Vagina (tissue), 2 donors: ENCODE data around the gene CFHR5. TPM values are rescaled to one million over a fixed set of nuclear protein-coding genes. Genes with fewer than 3 reads are reported as not detected.
"Not testable (repeated sequence)": the region's sequence is repeated elsewhere in the genome, so short reads cannot be mapped to it uniquely, and the experiment has no call there.

Experiments used
- DNase-seq, 2 donors: peaks; one replicate each; pipeline ENCODE4 v3.0.0-alpha.2; 2017; ENCODE audit errors: extremely low spot score in 2 of 2
- H3K27ac ChIP-seq: fragments of 200-600 bp; sonication (generic); one replicate; pipeline ENCODE4 v1.5.1; 2019
- H3K27me3 ChIP-seq: fragments of 200-600 bp; sonication (generic); one replicate; pipeline ENCODE4 v1.5.1; 2019
- H3K36me3 ChIP-seq, 2 donors: fragments of 200-600 bp; sonication (generic); one replicate each; pipeline ENCODE4 v1.5.1; 2017 to 2019
- H3K4me1 ChIP-seq: fragments of 200-600 bp; sonication (generic); one replicate; pipeline ENCODE4 v1.5.1; 2019
- H3K4me3 ChIP-seq, 2 donors: fragments of 200-600 bp; sonication (generic); 1 replicate in 1 of 2; 2 replicates in 1 of 2; pipeline ENCODE4 v1.5.1; 2016 to 2019
- H3K9me3 ChIP-seq: fragments of 200-600 bp; sonication (generic); one replicate; pipeline ENCODE4 v1.5.1; 2019
- CTCF ChIP-seq, 3 experiments: fragments of 450-650 bp in 2 of 3; fragments of 200-600 bp in 1 of 3; sonication (generic) in 1 of 3; IDR thresholded peaks; one replicate each; pipeline ENCODE4 v1.5.1; 2017 to 2019; ENCODE audit warnings: antibody characterized with exemption in 3 of 3, mild to moderate bottlenecking in 2 of 3, moderate library complexity in 2 of 3
- POLR2A ChIP-seq, 2 donors: fragments of 450-650 bp; IDR thresholded peaks; one replicate each; pipeline ENCODE4 v1.6.1; 2017; ENCODE audit warnings: antibody characterized with exemption in 2 of 2, mild to moderate bottlenecking in 2 of 2, moderate library complexity in 2 of 2
- POLR2AphosphoS5 ChIP-seq, 2 donors: sonication (generic); formaldehyde crosslinking; IDR thresholded peaks; one replicate each; pipeline ENCODE4 v1.9.0; 2017; ENCODE audit warnings: antibody characterized with exemption in 2 of 2, mild to moderate bottlenecking in 2 of 2, low read depth in 1 of 2; ENCODE audit not compliant: insufficient read depth in 1 of 2
- intact Hi-C: fragments of 100-400 bp; cut with DNase I; formaldehyde crosslinking; loops from one replicate; pipeline ENCODE4 v1.15.1; 2023
- total RNA-seq: library from RNA; depleted of rRNA; stranded (reverse); fragments of >200 nt; gene quantifications from one replicate; pipeline ENCODE4 v1.2.3, GENCODE V29; 2016

CFHR5 gene
- total RNA-seq, 1 donor from 2014 or later: not detected

DNA sequence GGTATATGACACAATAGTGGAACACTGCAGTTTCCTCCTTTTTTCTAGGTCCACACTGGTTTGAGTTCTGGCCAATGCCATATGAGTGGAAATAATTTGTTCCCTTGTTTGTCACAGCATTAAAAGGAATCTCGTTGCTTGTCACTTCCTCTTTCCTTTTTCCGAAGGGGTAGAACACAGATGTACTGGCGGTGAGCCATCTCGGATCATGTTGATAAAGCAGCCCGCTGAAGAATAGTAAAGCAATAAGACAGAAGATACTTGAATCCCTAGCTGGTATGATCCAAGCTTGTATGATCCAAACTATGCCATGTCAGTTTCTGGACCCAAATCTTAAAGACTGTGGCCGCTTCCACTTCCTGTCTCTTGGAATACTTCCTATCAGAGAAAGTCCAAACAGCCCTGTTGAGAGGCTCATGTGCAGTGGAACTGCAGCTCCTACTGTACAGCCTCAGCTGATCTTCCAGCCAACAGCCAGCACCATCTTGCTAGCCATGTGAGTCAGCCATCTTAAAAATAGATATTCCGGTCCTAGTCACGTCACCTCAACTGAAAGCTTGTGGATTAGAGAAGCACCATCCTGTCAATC lies 40.3 kb downstream of the CFHR5 start:
- Histone ChIP-seq H3K9me3 (no peaks in the 10 kb centered on the region), H3K4me3 (no peak overlapping the region), H3K27ac (no peak overlapping the region), H3K27me3 (no peaks in the 10 kb centered on the region), H3K36me3 (no peaks in the 10 kb centered on the region), H3K4me1 (no peaks in the 10 kb centered on the region)
- DNase-seq: no peak
- intact Hi-C loops: no loop called here
- TF ChIP-seq POLR2A (IDR thresholded peaks at IDR 0.05) (no peak), CTCF (IDR thresholded peaks at IDR 0.05) (no peak), POLR2AphosphoS5 (IDR thresholded peaks at IDR 0.05; ENCODE audit: insufficient read depth in 1 of 2, low read depth in 1 of 2) (no peak)

GRCh38 chr1:197021716-197022115 lies 44.4 kb downstream of the CFHR5 start:
- H3K9me3 ChIP-seq: no peaks in the 10 kb centered on the region
- no peak overlapping the region for H3K4me3 ChIP-seq
- intact Hi-C loops: no loop called here
- DNase-seq: no peak
- no peaks in the 10 kb centered on the region for H3K27me3 ChIP-seq
- H3K27ac ChIP-seq: no peak overlapping the region
- TF ChIP-seq POLR2A (IDR thresholded peaks at IDR 0.05) (no peak), POLR2AphosphoS5 (IDR thresholded peaks at IDR 0.05; ENCODE audit: insufficient read depth in 1 of 2, low read depth in 1 of 2) (no peak), CTCF (IDR thresholded peaks at IDR 0.05) (no peak)
- no peaks in the 10 kb centered on the region for H3K4me1 ChIP-seq
- H3K36me3 ChIP-seq: no peaks in the 10 kb centered on the region

DNA sequence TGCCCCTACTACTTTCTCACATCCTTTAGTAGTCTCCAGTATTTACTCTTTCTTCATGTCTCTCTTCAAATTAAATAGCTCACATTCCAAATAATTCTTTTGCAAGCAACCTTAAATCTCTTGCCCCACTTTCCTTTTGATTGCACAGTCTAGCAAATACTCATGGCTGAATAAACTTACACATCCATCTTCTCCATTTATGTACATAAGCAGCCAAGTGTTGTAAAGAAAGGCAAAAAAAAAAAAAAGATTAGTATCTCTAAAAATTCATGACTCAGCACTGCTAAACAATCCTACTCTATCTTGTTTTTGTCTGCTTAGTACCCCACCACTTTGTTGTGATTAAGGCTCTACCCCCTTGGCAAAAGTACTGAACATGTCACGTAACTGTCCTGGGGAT lies 47.1 kb downstream of the CFHR5 start:
- Histone ChIP-seq H3K27ac (no peak overlapping the region), H3K27me3 (no peaks in the 10 kb centered on the region), H3K9me3 (no peaks in the 10 kb centered on the region), H3K4me1 (no peaks in the 10 kb centered on the region), H3K36me3 (no peaks in the 10 kb centered on the region), H3K4me3 (no peak overlapping the region)
- TF ChIP-seq POLR2A (IDR thresholded peaks at IDR 0.05) (no peak), CTCF (IDR thresholded peaks at IDR 0.05) (no peak), POLR2AphosphoS5 (IDR thresholded peaks at IDR 0.05; ENCODE audit: insufficient read depth in 1 of 2, low read depth in 1 of 2) (no peak)
- intact Hi-C loops: no loop called here
- no peak for DNase-seq

DNA sequence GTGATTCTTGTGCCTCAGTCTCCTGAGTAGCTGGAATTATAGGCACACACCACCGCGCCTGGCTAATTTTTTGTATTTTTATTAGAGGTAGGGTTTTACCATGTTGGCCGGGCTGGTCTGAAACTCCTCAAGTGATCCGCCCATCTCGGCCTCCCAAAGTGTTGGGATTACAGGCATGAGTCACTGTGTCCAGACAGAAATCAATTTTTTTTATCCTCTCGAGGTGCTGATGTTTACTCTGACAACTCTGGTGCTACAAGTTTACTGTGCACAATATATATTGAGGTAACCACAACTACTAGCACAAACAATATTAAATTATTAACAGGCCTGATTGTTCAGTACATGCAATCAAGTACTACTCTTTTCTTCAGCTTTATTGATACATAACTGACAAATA lies 50.0 kb downstream of the CFHR5 start:
- TF ChIP-seq POLR2AphosphoS5 (IDR thresholded peaks at IDR 0.05; ENCODE audit: insufficient read depth in 1 of 2, low read depth in 1 of 2) (no peak), CTCF (IDR thresholded peaks at IDR 0.05) (no peak), POLR2A (IDR thresholded peaks at IDR 0.05) (no peak)
- Histone ChIP-seq H3K36me3 (no peaks in the 10 kb centered on the region), H3K27ac (no peak overlapping the region), H3K4me1 (no peaks in the 10 kb centered on the region), H3K4me3 (no peak overlapping the region), H3K9me3 (no peaks in the 10 kb centered on the region), H3K27me3 (no peaks in the 10 kb centered on the region)
- intact Hi-C loops: no loop called here
- no peak for DNase-seq

DNA sequence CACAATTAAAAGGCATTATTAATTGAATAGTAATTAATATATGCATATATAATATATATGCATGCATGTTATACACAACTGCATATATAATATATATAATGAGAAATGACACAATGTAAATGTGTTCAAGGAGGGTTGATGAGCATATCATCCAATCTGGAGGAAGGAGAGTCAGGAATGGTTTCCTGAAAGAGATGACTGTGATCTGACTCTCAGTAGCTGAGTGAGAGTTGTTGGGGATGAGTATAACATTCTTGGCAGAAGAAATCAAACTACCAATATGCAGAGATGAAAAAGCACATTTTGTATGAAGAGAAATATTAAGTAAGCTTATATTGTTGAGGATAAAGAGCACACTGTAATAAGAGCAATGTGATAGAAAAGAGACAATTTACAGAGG lies 52.4 kb downstream of the CFHR5 start:
- Histone ChIP-seq H3K27ac (no peak overlapping the region), H3K36me3 (no peaks in the 10 kb centered on the region), H3K4me1 (no peaks in the 10 kb centered on the region), H3K4me3 (no peak overlapping the region), H3K9me3 (no peaks in the 10 kb centered on the region), H3K27me3 (no peaks in the 10 kb centered on the region)
- no peak for TF ChIP-seq POLR2AphosphoS5 (IDR thresholded peaks at IDR 0.05; ENCODE audit: insufficient read depth in 1 of 2, low read depth in 1 of 2)
- TF ChIP-seq CTCF (IDR thresholded peaks at IDR 0.05): no peak
- TF ChIP-seq POLR2A (IDR thresholded peaks at IDR 0.05): no peak
- DNase-seq: no peak
- intact Hi-C loops: no loop called here

DNA sequence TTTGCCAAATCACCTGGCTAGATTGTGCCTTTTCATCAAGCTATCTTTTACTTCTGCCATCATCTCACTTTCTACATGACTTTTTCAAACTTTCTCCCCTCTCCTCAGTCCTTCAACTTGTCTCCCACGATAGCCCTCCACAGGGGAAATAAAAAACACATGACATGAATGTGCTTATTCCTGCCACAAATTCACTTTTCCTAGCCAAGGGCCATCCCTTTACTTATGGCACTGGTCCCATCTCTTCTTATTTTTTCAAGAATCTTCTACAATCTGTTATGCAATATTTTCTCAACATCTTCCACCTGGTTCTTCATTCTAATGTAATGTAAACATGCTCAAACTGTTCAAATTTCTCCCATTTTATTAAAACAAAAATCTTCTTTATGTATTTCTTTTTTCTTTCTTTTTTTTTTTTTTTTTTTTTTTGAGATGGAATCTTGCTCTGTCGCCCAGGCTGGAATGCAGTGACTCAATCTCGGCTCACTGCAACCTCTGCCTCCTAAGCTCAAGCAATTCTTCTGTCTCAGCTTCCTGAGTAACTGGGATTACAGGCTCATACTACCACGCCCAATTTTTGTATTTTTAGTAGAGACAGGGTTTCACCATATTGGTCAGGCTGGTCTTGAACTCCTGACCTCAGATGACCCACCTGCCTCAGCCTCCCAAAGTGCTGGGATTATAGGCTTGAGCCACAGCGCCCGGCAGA lies 57.4 kb downstream of the CFHR5 start:
- DNase-seq, H3K27ac ChIP-seq, H3K4me3 ChIP-seq, H3K4me1 ChIP-seq, H3K27me3 ChIP-seq, intact Hi-C loops, H3K36me3 ChIP-seq, H3K9me3 ChIP-seq: not testable (repeated sequence)
